ENCODE measurements around the gene PRKN.

Gene PRKN

DNA sequence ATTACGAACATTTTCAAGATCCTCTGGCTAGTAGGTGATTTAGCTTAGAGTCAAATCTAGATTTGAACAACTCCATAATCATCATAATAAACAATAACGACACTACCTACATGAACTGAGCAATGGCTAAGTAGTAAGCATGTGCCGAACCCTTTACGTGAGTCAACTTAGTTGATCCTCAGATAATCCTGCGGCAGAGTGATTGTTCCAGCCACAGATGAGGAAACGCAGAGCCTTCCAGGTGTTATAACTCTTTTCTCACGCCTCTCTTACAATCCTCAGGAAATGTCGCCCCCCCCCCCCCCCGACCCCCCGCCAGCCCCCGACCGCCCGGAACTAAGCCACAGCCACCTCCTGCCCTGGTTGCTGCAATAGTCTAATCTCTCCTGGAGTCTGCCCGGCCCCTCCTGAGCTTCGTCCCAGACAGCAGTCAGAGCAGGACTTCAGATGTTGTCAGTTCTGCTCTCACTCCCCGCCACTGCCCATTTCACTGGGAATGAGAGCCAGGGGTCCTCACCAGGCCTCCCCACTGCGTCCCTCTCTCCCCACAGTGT is 1312.2 kb downstream of the PRKN start:
- ATAC-seq (ENCODE audit: low read depth) (no peak), DNase-seq (ENCODE audit: low spot score) (no peak)
- TF ChIP-seq, protein P1, sequence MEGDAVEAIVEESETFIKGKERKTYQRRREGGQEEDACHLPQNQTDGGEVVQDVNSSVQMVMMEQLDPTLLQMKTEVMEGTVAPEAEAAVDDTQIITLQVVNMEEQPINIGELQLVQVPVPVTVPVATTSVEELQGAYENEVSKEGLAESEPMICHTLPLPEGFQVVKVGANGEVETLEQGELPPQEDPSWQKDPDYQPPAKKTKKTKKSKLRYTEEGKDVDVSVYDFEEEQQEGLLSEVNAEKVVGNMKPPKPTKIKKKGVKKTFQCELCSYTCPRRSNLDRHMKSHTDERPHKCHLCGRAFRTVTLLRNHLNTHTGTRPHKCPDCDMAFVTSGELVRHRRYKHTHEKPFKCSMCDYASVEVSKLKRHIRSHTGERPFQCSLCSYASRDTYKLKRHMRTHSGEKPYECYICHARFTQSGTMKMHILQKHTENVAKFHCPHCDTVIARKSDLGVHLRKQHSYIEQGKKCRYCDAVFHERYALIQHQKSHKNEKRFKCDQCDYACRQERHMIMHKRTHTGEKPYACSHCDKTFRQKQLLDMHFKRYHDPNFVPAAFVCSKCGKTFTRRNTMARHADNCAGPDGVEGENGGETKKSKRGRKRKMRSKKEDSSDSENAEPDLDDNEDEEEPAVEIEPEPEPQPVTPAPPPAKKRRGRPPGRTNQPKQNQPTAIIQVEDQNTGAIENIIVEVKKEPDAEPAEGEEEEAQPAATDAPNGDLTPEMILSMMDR (IDR thresholded peaks at IDR 0.05; ENCODE audit: poor library complexity, severe bottlenecking): no peak

DNA sequence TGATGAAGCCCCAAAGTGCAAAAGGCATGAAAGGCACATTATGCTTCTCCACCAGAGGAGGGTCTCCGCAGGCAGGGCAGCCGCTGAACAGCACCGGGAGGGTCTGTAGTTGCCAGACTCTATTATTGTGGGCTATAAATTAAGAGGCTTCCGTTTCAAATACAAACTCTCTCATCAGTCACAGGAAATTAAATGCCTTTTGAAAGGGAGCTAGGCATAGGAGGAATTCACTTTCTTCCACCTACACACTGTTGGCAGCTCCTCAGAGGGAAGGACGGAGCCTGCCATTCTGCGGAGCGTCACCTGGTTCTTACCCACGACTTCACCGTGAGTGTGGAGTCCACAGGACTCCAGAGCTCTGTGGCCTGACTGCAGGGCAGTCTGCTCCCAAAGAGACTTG is 1312.9 kb downstream of the PRKN start:
- Histone ChIP-seq H3K27ac (ENCODE audit: poor library complexity, severe bottlenecking) (no peak overlapping the region), H3K27me3 (ENCODE audit: insufficient read depth, poor library complexity, severe bottlenecking) (no peaks in the 10 kb centered on the region), H3K4me3 (ENCODE audit: severe bottlenecking) (no peak overlapping the region), H3K9me3 (ENCODE audit: severe bottlenecking) (no peaks in the 10 kb centered on the region), H3K4me1 (ENCODE audit: insufficient read depth, poor library complexity, severe bottlenecking) (no peaks in the 10 kb centered on the region), H3K36me3 (ENCODE audit: low read depth) (no peaks in the 10 kb centered on the region)
- TF ChIP-seq, protein P1 (IDR thresholded peaks at IDR 0.05; ENCODE audit: poor library complexity, severe bottlenecking): no peak
- ATAC-seq (ENCODE audit: low read depth): no peak
- no peak for DNase-seq (ENCODE audit: low spot score)

More for the DNA sequence above, 1312.2 kb downstream of the PRKN start:
- Histone ChIP-seq H3K27me3 (ENCODE audit: insufficient read depth, poor library complexity, severe bottlenecking) (no peaks in the 10 kb centered on the region), H3K9me3 (ENCODE audit: severe bottlenecking) (no peaks in the 10 kb centered on the region), H3K36me3 (ENCODE audit: low read depth) (no peaks in the 10 kb centered on the region), H3K4me1 (ENCODE audit: insufficient read depth, poor library complexity, severe bottlenecking) (no peaks in the 10 kb centered on the region), H3K27ac (ENCODE audit: poor library complexity, severe bottlenecking) (no peak overlapping the region), H3K4me3 (ENCODE audit: severe bottlenecking) (no peak overlapping the region)

DNA sequence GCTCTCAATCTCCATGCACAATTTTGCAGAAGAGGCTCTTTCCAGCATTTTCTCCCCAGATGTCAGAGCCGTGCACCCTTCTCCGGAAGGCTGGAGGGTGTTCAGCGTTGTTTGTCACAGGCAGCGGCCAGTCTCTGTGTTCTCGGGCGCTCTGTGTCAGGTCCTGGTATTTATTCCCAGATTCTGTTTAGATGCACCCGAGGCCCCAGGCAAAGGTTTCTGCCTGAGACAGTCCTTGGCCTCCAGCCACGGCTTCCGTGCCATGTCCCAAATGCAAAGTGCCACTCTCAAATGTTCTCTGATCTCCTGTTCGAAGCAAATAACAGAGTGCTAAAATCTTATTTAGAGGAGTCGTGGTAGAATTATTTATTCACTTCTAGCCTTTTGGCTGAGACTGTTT is 1313.4 kb downstream of the PRKN start:
- H3K27ac ChIP-seq (ENCODE audit: poor library complexity, severe bottlenecking): no peak overlapping the region
- ATAC-seq (ENCODE audit: low read depth): no peak
- H3K4me3 ChIP-seq (ENCODE audit: severe bottlenecking): no peak overlapping the region
- H3K4me1 ChIP-seq (ENCODE audit: insufficient read depth, poor library complexity, severe bottlenecking): no peaks in the 10 kb centered on the region
- TF ChIP-seq, protein P1 (IDR thresholded peaks at IDR 0.05; ENCODE audit: poor library complexity, severe bottlenecking): no peak
- H3K9me3 ChIP-seq (ENCODE audit: severe bottlenecking): no peaks in the 10 kb centered on the region
- DNase-seq (ENCODE audit: low spot score): no peak
- H3K27me3 ChIP-seq (ENCODE audit: insufficient read depth, poor library complexity, severe bottlenecking): no peaks in the 10 kb centered on the region
- no peaks in the 10 kb centered on the region for H3K36me3 ChIP-seq (ENCODE audit: low read depth)

DNA sequence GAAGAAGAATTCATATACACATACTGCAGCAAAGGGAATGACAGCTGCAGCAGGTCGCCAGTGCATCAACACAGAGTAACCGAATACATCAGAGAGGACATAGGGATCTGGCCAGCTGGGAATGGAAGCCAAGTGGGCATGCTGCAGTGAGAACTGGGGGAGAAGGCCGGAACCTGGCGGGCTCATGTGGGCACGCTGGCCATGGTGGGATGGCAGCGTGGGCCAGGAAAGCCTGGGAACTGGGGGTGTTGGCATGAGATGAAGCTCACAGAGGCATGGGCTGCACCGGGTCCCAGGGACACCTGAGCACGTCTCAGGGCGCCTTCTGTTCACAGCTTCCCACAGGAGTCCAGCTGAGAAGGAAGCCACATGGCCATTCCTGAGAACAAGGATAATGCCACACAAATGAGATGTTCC is 1314.2 kb downstream of the PRKN start:
- no peaks in the 10 kb centered on the region for H3K36me3 ChIP-seq (ENCODE audit: low read depth)
- no peaks in the 10 kb centered on the region for H3K4me1 ChIP-seq (ENCODE audit: insufficient read depth, poor library complexity, severe bottlenecking)
- no peak overlapping the region for H3K27ac ChIP-seq (ENCODE audit: poor library complexity, severe bottlenecking)
- no peak for DNase-seq (ENCODE audit: low spot score)
- no peaks in the 10 kb centered on the region for H3K9me3 ChIP-seq (ENCODE audit: severe bottlenecking)
- no peaks in the 10 kb centered on the region for H3K27me3 ChIP-seq (ENCODE audit: insufficient read depth, poor library complexity, severe bottlenecking)
- no peak overlapping the region for H3K4me3 ChIP-seq (ENCODE audit: severe bottlenecking)
- TF ChIP-seq, protein P1 (IDR thresholded peaks at IDR 0.05; ENCODE audit: poor library complexity, severe bottlenecking): no peak
- no peak for ATAC-seq (ENCODE audit: low read depth)

DNA sequence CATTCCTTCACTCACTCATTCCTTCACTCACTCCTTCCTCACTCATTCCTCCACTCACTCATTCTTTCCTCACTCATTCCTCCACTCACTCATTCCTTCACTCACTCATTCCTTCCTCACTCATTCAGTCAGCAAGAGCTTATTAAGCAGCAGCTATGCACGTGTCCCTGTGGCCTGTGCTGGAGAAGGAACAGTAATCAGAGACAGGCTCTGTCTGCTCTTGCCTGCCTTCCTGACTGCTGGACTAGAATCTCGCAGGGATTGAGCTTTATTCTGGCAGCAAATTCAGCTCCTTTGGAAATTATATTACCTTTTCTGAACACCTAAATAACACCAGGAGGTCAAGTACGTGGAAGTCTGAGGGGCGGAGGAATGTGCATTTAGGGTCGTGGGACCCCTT is 1314.8 kb downstream of the PRKN start:
- Histone ChIP-seq H3K4me1 (ENCODE audit: insufficient read depth, poor library complexity, severe bottlenecking) (peaks cover 2% of the 10 kb centered on the region), H3K27ac (ENCODE audit: poor library complexity, severe bottlenecking) (no peak overlapping the region), H3K36me3 (ENCODE audit: low read depth) (no peaks in the 10 kb centered on the region), H3K27me3 (ENCODE audit: insufficient read depth, poor library complexity, severe bottlenecking) (no peaks in the 10 kb centered on the region), H3K4me3 (ENCODE audit: severe bottlenecking) (no peak overlapping the region), H3K9me3 (ENCODE audit: severe bottlenecking) (no peaks in the 10 kb centered on the region)
- ATAC-seq (ENCODE audit: low read depth): no peak
- TF ChIP-seq, protein P1 (IDR thresholded peaks at IDR 0.05; ENCODE audit: poor library complexity, severe bottlenecking): no peak
- no peak for DNase-seq (ENCODE audit: low spot score)
